Spleen (tissue), 11 donors: ENCODE measurements around the gene STK11IP. TPM values are rescaled to one million over a fixed set of nuclear protein-coding genes. Genes with fewer than 3 reads are reported as not detected.

Experiments
- DNase-seq: peaks from one replicate; pipeline ENCODE4 v3.0.0-alpha.2; 2020
- H3K27ac ChIP-seq, 8 donors: fragments of 200-600 bp; sonication (generic) in 7 of 8; 1 replicate in 4 of 8; 2 replicates in 4 of 8; pipeline versions ENCODE4 v1.5.0 to v1.8.0; 2016 to 2021; ENCODE audit warnings: inconsistent platforms in 4 of 8, mild to moderate bottlenecking in 4 of 8, moderate library complexity in 1 of 8
- H3K27me3 ChIP-seq, 7 donors: fragments of 200-600 bp; sonication (generic) in 6 of 7; replicated peaks in 1 of 7; 1 replicate in 4 of 7; 2 replicates in 3 of 7; pipeline versions ENCODE4 v1.5.0 to v1.8.0; 2016 to 2021; ENCODE audit warnings: inconsistent platforms in 3 of 7, mild to moderate bottlenecking in 1 of 7
- H3K36me3 ChIP-seq, 6 donors: fragments of 200-600 bp; sonication (generic) in 5 of 6; 1 replicate in 4 of 6; 2 replicates in 2 of 6; pipeline versions ENCODE4 v1.5.0 to v1.8.0; 2016 to 2021; ENCODE audit warnings: inconsistent platforms in 2 of 6
- H3K4me1 ChIP-seq, 6 donors: fragments of 200-600 bp; sonication (generic) in 5 of 6; 1 replicate in 3 of 6; 2 replicates in 3 of 6; pipeline versions ENCODE4 v1.5.0 to v1.8.0; 2016 to 2021; ENCODE audit warnings: inconsistent platforms in 3 of 6
- H3K4me3 ChIP-seq, 8 donors: fragments of 200-600 bp; sonication (generic) in 7 of 8; 1 replicate in 4 of 8; 2 replicates in 4 of 8; pipeline versions ENCODE4 v1.5.0 to v1.8.0; 2016 to 2021; ENCODE audit warnings: inconsistent platforms in 4 of 8, mild to moderate bottlenecking in 4 of 8, moderate library complexity in 2 of 8
- H3K9me3 ChIP-seq, 8 donors: fragments of 200-600 bp; sonication (generic) in 7 of 8; 1 replicate in 4 of 8; 2 replicates in 4 of 8; pipeline versions ENCODE4 v1.5.0 to v1.8.0; 2016 to 2021; ENCODE audit warnings: inconsistent platforms in 4 of 8
- CTCF ChIP-seq, 11 experiments: fragments of 200-600 bp in 7 of 11; fragments of 450-650 bp in 4 of 11; sonication (generic) in 4 of 11; IDR thresholded peaks in 8 of 11; conservative IDR thresholded peaks in 3 of 11; 1 replicate in 7 of 11; 2 replicates in 4 of 11; pipeline versions ENCODE4 v1.4.0 to v1.8.0; 2016 to 2021; ENCODE audit warnings: antibody characterized with exemption in 11 of 11, inconsistent platforms in 4 of 11, mild to moderate bottlenecking in 1 of 11
- POLR2A ChIP-seq, 3 donors: fragments of 450-650 bp; IDR thresholded peaks; one replicate each; pipeline ENCODE4 v1.5.1; 2017; ENCODE audit warnings: antibody characterized with exemption in 3 of 3, mild to moderate bottlenecking in 1 of 3
- POLR2AphosphoS5 ChIP-seq, 3 donors: sonication (generic); formaldehyde crosslinking; IDR thresholded peaks; one replicate each; pipeline ENCODE4 v1.5.1; 2017; ENCODE audit warnings: antibody characterized with exemption in 3 of 3
- WGBS, 5 donors: extraction: QIAGEN DNeasy Blood & Tissue Kit in 3 of 5; methylation state at CpG; one replicate each; pipeline versions ENCODE4 v1.1.5 to v1.1.7; 2013 to 2018; 5-methylcytosine and 5-hydroxymethylcytosine counted together
- intact Hi-C: fragments of 100-400 bp; cut with DNase I; formaldehyde crosslinking; loops from one replicate; pipeline ENCODE4 v1.15.0; 2023; ENCODE audit warnings: low total_unique reads
- polyA plus RNA-seq, 3 donors: library from polyadenylated mRNA; stranded (reverse); fragments of 200-250 nt; gene quantifications; one replicate each; pipeline ENCODE4 v1.2.1, GENCODE V29; 2013
- total RNA-seq, 7 donors: library from RNA; depleted of rRNA in 3 of 7; stranded (reverse); fragments of >200 nt in 3 of 7; fragmentation: NEBNext Ultra II Directional in 4 of 7; extraction: Animal tissue kit (Norgen Biotek cat#: 25700) in 4 of 7; gene quantifications; one replicate each; pipeline versions ENCODE4 v1.1.0 to v1.2.1, GENCODE V29; 2016 to 2021
- donor health status: healthy with polysubstance abuse.
- donor health status: DM: no; HTN: no; CAD: no; lungs with moderate emphysema.
- donor health status: DM: no; HTN: no; CAD: no.
- donor health status: Bipolar disorder and iron deficiency.
- donor health status: healthy.
- donor health status: DM: no; HTN: no; CAD: no.
- donor health status: DM: yes; HTN: yes; CAD: no.

The STK11IP gene
- total and polyA plus RNA-seq, 10 donors = 15.8 to 57.0 (median 36.5) TPM

GRCh38 chr2:219570194-219570923, 27.3 kb upstream of the STK11IP start:
- peak in 2 of 3 donors; percentile 45 to 60 for TF ChIP-seq POLR2AphosphoS5 (IDR thresholded peaks at IDR 0.05)
- no peak for TF ChIP-seq POLR2A (IDR thresholded peaks at IDR 0.05)
- H3K4me3 ChIP-seq = peak overlapping the region; percentile 46 to 78 (median 54)
- intact Hi-C loops = no loop called here
- no peaks in the 10 kb centered on the region for H3K9me3 ChIP-seq
- 19 to 54% (median 23%) methylated on average over 41 to 95 of the region's 95 CpGs for WGBS, 5 donors
- peaks cover 0 to 12% (median 0%) of the 10 kb centered on the region in 6 donors for H3K36me3 ChIP-seq
- DNase-seq = no peak
- peaks cover 0 to 22% (median 20%) of the 10 kb centered on the region in 6 donors for H3K4me1 ChIP-seq
- peaks cover 0 to 65% (median 21%) of the 10 kb centered on the region in 7 donors for H3K27me3 ChIP-seq
- peak overlapping the region in 7 of 8 donors; percentile 38 to 80 (median 75) for H3K27ac ChIP-seq

GRCh38 chr2:219570924-219571310, 26.7 kb upstream of the STK11IP start:
- no peak for DNase-seq
- intact Hi-C loops = no loop called here
- peaks cover 0 to 12% (median 0%) of the 10 kb centered on the region in 6 donors for H3K36me3 ChIP-seq
- peaks cover 0 to 70% (median 21%) of the 10 kb centered on the region in 7 donors for H3K27me3 ChIP-seq
- peaks cover 0 to 22% (median 20%) of the 10 kb centered on the region in 6 donors for H3K4me1 ChIP-seq
- peak overlapping the region; percentile 46 to 78 (median 54) for H3K4me3 ChIP-seq
- H3K27ac ChIP-seq = peak overlapping the region in 7 of 8 donors; percentile 38 to 80 (median 75)
- H3K9me3 ChIP-seq = no peaks in the 10 kb centered on the region
- 0 to 2% (median 1%) methylated on average over 21 to 54 of the region's 55 CpGs for WGBS, 5 donors
- TF ChIP-seq CTCF (IDR thresholded peaks at IDR 0.05 in 8 of 11, conservative IDR thresholded peaks at IDR 0.05 in 3 of 11) (no peak), POLR2AphosphoS5 (IDR thresholded peaks at IDR 0.05) (no peak), POLR2A (IDR thresholded peaks at IDR 0.05) (no peak)

GRCh38 chr2:219571311-219572236, 26.1 kb upstream of the STK11IP start, which contains the start of gene OBSL1:
Gene OBSL1 (minus strand): TSS chr2:219571539. CDS start chr2:219571232, 307 bp downstream.
- no peak for DNase-seq

More at GRCh38 chr2:219571311-219572236, 26.1 kb upstream of the STK11IP start, which contains the start of gene OBSL1:
- peak within 1 kb of the TSS in 7 of 8 donors; percentile 38 to 80 (median 75) for H3K27ac ChIP-seq
- peaks cover 0 to 74% (median 21%) of the 10 kb centered on the region in 7 donors for H3K27me3 ChIP-seq
- WGBS, 5 donors = 10 to 47% (median 16%) methylated on average over 11 to 42 of the region's 42 CpGs
- no peaks in the 10 kb centered on the region for H3K9me3 ChIP-seq
- intact Hi-C loops = no loop called here
- peaks cover 0 to 12% (median 0%) of the 10 kb centered on the region in 6 donors for H3K36me3 ChIP-seq
- TF ChIP-seq POLR2AphosphoS5 (IDR thresholded peaks at IDR 0.05) (peak in 2 of 3 donors; percentile 48 to 54), CTCF (IDR thresholded peaks at IDR 0.05 in 8 of 11, conservative IDR thresholded peaks at IDR 0.05 in 3 of 11) (no peak), POLR2A (IDR thresholded peaks at IDR 0.05) (no peak)
- peak within 1 kb of the TSS; percentile 46 to 78 (median 54) for H3K4me3 ChIP-seq
- peaks cover 0 to 22% (median 20%) of the 10 kb centered on the region in 6 donors for H3K4me1 ChIP-seq
